Tibial nerve (tissue), 4 donors: ENCODE data around the gene BBS5.

Source experiments
- CTCF ChIP-seq, 5 experiments: fragments of 200-600 bp in 3 of 5; fragments of 450-650 bp in 2 of 5; sonication (generic) in 3 of 5; IDR thresholded peaks; one replicate each; pipeline ENCODE4 v1.5.1; 2016 to 2019; ENCODE audit warnings: antibody characterized with exemption in 5 of 5, mild to moderate bottlenecking in 3 of 5, moderate library complexity in 2 of 5
- EP300 ChIP-seq, 2 donors: sonication (generic); formaldehyde crosslinking; IDR thresholded peaks; one replicate each; pipeline ENCODE4 v1.6.1; 2017; ENCODE audit warnings: antibody characterized with exemption in 2 of 2, mild to moderate bottlenecking in 1 of 2
- POLR2A ChIP-seq, 2 donors: fragments of 450-650 bp; IDR thresholded peaks; one replicate each; pipeline ENCODE4 v1.6.1; 2017; ENCODE audit warnings: antibody characterized with exemption in 2 of 2, mild to moderate bottlenecking in 2 of 2, moderate library complexity in 2 of 2

GRCh38 chr2:169509298-169509885 lies 30.1 kb downstream of the BBS5 start, which contains the start of gene KLHL41:
- TF ChIP-seq CTCF (IDR thresholded peaks at IDR 0.05), result no peak
- no peak for TF ChIP-seq POLR2A (IDR thresholded peaks at IDR 0.05)
- TF ChIP-seq EP300 (IDR thresholded peaks at IDR 0.05), result no peak
